ENCODE measurements around the gene TRIM71. TPM values are rescaled to one million over a fixed set of nuclear protein-coding genes. Genes with fewer than 3 reads are reported as not detected.

The TRIM71 gene
- total RNA-seq, 1 donor from 2014 or later = 74.0 TPM

- Mint-ChIP-seq H3K27ac (ENCODE audit: unreplicated experiment) (peak overlapping the region; percentile 62), H3K4me3 (ENCODE audit: unreplicated experiment) (no peak overlapping the region)
Measured at GRCh38 chr3:32832193-32832592, 14.4 kb downstream of the TRIM71 start.

GRCh38 chr3:32835049-32835371, 17.2 kb downstream of the TRIM71 start:
- no peak for DNase-seq (ENCODE audit: low spot score)
- no peaks in the 10 kb centered on the region for H3K9me3 Mint-ChIP-seq (ENCODE audit: unreplicated experiment)
- H3K4me1 Mint-ChIP-seq (ENCODE audit: unreplicated experiment) = peaks cover 54% of the 10 kb centered on the region
- no peak overlapping the region for H3K4me3 Mint-ChIP-seq (ENCODE audit: unreplicated experiment)
- peaks cover 3% of the 10 kb centered on the region for H3K36me3 Mint-ChIP-seq (ENCODE audit: low read depth, unreplicated experiment)
- H3K27ac Mint-ChIP-seq (ENCODE audit: unreplicated experiment) = no peak overlapping the region
- peaks cover 7% of the 10 kb centered on the region for H3K27me3 Mint-ChIP-seq (ENCODE audit: unreplicated experiment)
- TF ChIP-seq, protein P1, sequence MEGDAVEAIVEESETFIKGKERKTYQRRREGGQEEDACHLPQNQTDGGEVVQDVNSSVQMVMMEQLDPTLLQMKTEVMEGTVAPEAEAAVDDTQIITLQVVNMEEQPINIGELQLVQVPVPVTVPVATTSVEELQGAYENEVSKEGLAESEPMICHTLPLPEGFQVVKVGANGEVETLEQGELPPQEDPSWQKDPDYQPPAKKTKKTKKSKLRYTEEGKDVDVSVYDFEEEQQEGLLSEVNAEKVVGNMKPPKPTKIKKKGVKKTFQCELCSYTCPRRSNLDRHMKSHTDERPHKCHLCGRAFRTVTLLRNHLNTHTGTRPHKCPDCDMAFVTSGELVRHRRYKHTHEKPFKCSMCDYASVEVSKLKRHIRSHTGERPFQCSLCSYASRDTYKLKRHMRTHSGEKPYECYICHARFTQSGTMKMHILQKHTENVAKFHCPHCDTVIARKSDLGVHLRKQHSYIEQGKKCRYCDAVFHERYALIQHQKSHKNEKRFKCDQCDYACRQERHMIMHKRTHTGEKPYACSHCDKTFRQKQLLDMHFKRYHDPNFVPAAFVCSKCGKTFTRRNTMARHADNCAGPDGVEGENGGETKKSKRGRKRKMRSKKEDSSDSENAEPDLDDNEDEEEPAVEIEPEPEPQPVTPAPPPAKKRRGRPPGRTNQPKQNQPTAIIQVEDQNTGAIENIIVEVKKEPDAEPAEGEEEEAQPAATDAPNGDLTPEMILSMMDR (IDR thresholded peaks at IDR 0.05; ENCODE audit: unreplicated experiment) = no peak

More at GRCh38 chr3:32832193-32832592, 14.4 kb downstream of the TRIM71 start:
- DNase-seq (ENCODE audit: low spot score) = no peak
- H3K9me3 Mint-ChIP-seq (ENCODE audit: unreplicated experiment) = no peaks in the 10 kb centered on the region
- peaks cover 8% of the 10 kb centered on the region for H3K27me3 Mint-ChIP-seq (ENCODE audit: unreplicated experiment)
- H3K4me1 Mint-ChIP-seq (ENCODE audit: unreplicated experiment) = peaks cover 51% of the 10 kb centered on the region
- H3K36me3 Mint-ChIP-seq (ENCODE audit: low read depth, unreplicated experiment) = peaks cover 3% of the 10 kb centered on the region
- TF ChIP-seq, protein P1 (IDR thresholded peaks at IDR 0.05; ENCODE audit: unreplicated experiment) = no peak

DNA sequence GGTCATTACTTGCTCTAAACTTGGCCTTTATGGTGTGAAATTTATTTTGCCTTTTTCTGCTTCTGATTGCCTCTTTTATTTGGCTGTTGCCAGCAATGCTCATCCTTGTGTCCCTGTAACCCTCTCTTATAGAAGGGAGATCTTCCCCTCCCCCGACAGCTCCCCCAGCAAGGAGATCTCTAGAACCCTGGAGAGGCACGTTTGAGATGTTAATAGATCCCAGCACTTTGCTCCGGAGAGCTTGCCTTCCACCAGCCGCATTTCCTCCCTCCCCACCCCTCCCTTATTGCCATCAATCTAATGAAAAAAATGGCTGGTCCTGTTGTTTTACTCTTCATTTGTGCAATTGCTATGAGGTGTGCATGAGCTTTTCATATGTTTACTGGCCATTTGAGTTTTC, 18.2 kb downstream of the TRIM71 start:
- TF ChIP-seq, protein P1 (IDR thresholded peaks at IDR 0.05; ENCODE audit: unreplicated experiment) = no peak
- no peak overlapping the region for H3K4me3 Mint-ChIP-seq (ENCODE audit: unreplicated experiment)
- peaks cover 3% of the 10 kb centered on the region for H3K36me3 Mint-ChIP-seq (ENCODE audit: low read depth, unreplicated experiment)
- peaks cover 60% of the 10 kb centered on the region for H3K4me1 Mint-ChIP-seq (ENCODE audit: unreplicated experiment)
- no peak overlapping the region for H3K27ac Mint-ChIP-seq (ENCODE audit: unreplicated experiment)
- no peaks in the 10 kb centered on the region for H3K9me3 Mint-ChIP-seq (ENCODE audit: unreplicated experiment)
- DNase-seq (ENCODE audit: low spot score) = no peak
- peaks cover 13% of the 10 kb centered on the region for H3K27me3 Mint-ChIP-seq (ENCODE audit: unreplicated experiment)

DNA sequence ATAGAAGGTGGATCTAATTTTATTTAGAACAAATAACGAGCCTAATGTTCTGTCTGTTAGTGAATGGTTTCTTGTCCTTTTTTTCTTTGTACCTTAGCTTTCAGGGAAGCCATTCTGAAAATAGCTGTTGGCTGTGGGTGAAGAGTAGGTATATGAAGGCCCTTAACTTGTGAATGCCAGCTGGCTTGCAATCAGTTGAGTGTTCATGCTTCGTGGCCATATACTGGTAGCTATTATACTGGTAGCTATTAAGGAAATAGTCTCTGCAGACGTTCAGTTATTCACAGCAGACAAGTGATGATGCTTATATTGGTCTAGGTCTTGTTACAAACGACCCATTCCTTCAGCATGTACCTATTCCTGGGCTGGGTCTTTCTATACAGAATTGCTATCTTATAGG, 18.8 kb downstream of the TRIM71 start:
- Mint-ChIP-seq H3K9me3 (ENCODE audit: unreplicated experiment) (no peaks in the 10 kb centered on the region), H3K4me3 (ENCODE audit: unreplicated experiment) (no peak overlapping the region), H3K4me1 (ENCODE audit: unreplicated experiment) (peaks cover 60% of the 10 kb centered on the region), H3K27ac (ENCODE audit: unreplicated experiment) (no peak overlapping the region), H3K27me3 (ENCODE audit: unreplicated experiment) (peaks cover 13% of the 10 kb centered on the region), H3K36me3 (ENCODE audit: low read depth, unreplicated experiment) (peaks cover 3% of the 10 kb centered on the region)
- TF ChIP-seq, protein P1 (IDR thresholded peaks at IDR 0.05; ENCODE audit: unreplicated experiment) = no peak
- no peak for DNase-seq (ENCODE audit: low spot score)

DNA sequence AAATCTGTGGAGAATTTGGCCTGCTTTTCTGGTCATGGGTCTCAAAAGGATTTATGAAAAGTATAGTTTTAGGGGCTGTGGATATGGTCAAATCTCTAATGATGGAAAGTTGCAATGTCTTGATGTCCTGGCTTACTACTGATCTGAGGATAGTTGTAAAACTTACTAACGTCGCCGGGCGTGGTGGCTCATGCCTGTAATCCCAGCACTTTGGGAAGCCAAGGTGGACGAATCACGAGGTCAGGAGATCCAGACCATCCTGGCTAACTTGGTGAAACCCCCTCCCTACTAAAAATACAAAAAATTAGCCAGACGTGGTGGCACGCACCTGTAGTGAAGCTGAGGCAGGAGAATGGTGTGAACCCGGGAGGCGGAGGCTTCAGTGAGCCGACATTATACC, 19.6 kb downstream of the TRIM71 start:
- TF ChIP-seq, protein P1 (IDR thresholded peaks at IDR 0.05; ENCODE audit: unreplicated experiment) = no peak
- peaks cover 13% of the 10 kb centered on the region for H3K27me3 Mint-ChIP-seq (ENCODE audit: unreplicated experiment)
- no peak overlapping the region for H3K4me3 Mint-ChIP-seq (ENCODE audit: unreplicated experiment)
- no peaks in the 10 kb centered on the region for H3K9me3 Mint-ChIP-seq (ENCODE audit: unreplicated experiment)
- DNase-seq (ENCODE audit: low spot score) = no peak
- peaks cover 60% of the 10 kb centered on the region for H3K4me1 Mint-ChIP-seq (ENCODE audit: unreplicated experiment)
- peak overlapping the region; percentile 8 for H3K27ac Mint-ChIP-seq (ENCODE audit: unreplicated experiment)
- H3K36me3 Mint-ChIP-seq (ENCODE audit: low read depth, unreplicated experiment) = peaks cover 1% of the 10 kb centered on the region
